AG04450 (cell line): Measurements from ENCODE around the gene EHD2. TPM values are rescaled to one million over a fixed set of nuclear protein-coding genes. Genes with fewer than 3 reads are reported as not detected.

ENCODE experiments used
- CTCF ChIA-PET: fragments of 300-600, 350-600 bp; formaldehyde crosslinking; extraction: SDS; loops from one replicate; lab custom pipeline; 2022; ENCODE audit warnings: antibody characterized with exemption, inconsistent platforms; lab: Charles Lee
- POLR2A ChIA-PET: fragments of 350-600 bp; formaldehyde crosslinking; extraction: SDS; loops from one replicate; lab custom pipeline; 2021; ENCODE audit warnings: antibody characterized with exemption, inconsistent platforms; lab: Yijun Ruan, JAX
- DNase-seq: peaks from one replicate; pipeline ENCODE4 v3.0.0-alpha.2; 2011; ENCODE audit warnings: low read depth, low spot score
- H3K27ac ChIP-seq: one replicate; pipeline ENCODE4 v1.5.1; 2012; ENCODE audit warnings: low read depth, low read length, control low read depth
- H3K27me3 ChIP-seq: one replicate; pipeline ENCODE4 v1.6.0; 2012; ENCODE audit warnings: low read length; ENCODE audit not compliant: control insufficient read depth, insufficient read depth
- H3K4me3 ChIP-seq: 2 replicates; pipeline ENCODE4 v1.5.1; 2011; ENCODE audit warnings: mild to moderate bottlenecking, low read depth, low read length, control low read depth
- H3K9me3 ChIP-seq: 2 replicates; pipeline ENCODE4 v1.5.1; 2012; ENCODE audit warnings: low read length; ENCODE audit not compliant: control insufficient read depth, insufficient read depth
- polyA plus RNA-seq: library from polyadenylated mRNA; depleted of rRNA; stranded (reverse); fragments of >200 nt; gene quantifications from 2 replicates; pipeline ENCODE4 v1.2.3, GENCODE V29; 2011
- TF ChIP-seq, protein P1 (sequence below): IDR thresholded peaks from 2 replicates; pipeline ENCODE4 v1.5.1; 2011; ENCODE audit warnings: low read depth, low read length, control low read depth, inconsistent platforms

EHD2 gene
- polyA plus RNA-seq, 1 experiment, result 84.0 TPM

GRCh38 chr19:47703301-47703700 is 9.9 kb upstream of the EHD2 start:
- ChIA-PET POLR2A (interaction anchor here (1.0 to 1.6 kb wide), 4 partner anchors 10 to 42 kb away, joined by 3 to 9 read pairs (median 6); partner anchors contain the start of genes EHD2 and NOP53), CTCF (interaction anchor here (1.0 to 12.6 kb wide), 3 partner anchors 10 to 267 kb away, joined by 3 to 212 read pairs (median 4); no protein-coding TSS in a partner anchor)
- no peak for DNase-seq
- Histone ChIP-seq H3K9me3 (no peaks in the 10 kb centered on the region; the same call in 1 of the 2 replicates), H3K27me3 (no peaks in the 10 kb centered on the region), H3K4me3 (no peak overlapping the region), H3K27ac (peak overlapping the region; percentile 73)
- TF ChIP-seq, protein P1, sequence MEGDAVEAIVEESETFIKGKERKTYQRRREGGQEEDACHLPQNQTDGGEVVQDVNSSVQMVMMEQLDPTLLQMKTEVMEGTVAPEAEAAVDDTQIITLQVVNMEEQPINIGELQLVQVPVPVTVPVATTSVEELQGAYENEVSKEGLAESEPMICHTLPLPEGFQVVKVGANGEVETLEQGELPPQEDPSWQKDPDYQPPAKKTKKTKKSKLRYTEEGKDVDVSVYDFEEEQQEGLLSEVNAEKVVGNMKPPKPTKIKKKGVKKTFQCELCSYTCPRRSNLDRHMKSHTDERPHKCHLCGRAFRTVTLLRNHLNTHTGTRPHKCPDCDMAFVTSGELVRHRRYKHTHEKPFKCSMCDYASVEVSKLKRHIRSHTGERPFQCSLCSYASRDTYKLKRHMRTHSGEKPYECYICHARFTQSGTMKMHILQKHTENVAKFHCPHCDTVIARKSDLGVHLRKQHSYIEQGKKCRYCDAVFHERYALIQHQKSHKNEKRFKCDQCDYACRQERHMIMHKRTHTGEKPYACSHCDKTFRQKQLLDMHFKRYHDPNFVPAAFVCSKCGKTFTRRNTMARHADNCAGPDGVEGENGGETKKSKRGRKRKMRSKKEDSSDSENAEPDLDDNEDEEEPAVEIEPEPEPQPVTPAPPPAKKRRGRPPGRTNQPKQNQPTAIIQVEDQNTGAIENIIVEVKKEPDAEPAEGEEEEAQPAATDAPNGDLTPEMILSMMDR, result no peak

- peak overlapping the region; percentile 73 for H3K27ac ChIP-seq
Measured at GRCh38 chr19:47704024-47704423, 9.2 kb upstream of the EHD2 start.

DNA sequence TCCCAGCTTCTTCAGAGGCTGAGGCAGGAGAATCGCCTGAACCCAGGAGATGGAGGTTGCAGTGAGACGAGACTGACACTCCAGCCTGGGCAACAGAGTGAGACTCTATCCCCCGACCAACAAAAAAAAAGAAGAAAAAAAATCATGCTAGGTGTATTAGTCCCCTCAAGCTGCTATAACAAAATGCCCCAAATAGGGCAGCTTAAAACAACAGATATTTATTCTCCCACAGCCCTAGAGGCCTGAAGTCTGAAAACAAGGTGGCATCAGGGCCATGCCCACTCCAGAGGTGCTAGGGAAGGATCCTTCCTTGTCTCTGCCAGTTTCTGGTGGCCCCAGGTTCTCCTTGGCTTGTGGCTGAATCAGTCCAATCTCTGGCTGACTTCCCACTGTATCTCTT is 8.6 kb upstream of the EHD2 start:
- ChIA-PET CTCF (interaction anchor here (0.6 to 12.6 kb wide), 6 partner anchors 8 to 277 kb away, joined by 3 to 212 read pairs (median 4); partner anchors contain the start of gene KPTN), POLR2A (interaction anchor here (1.3 to 1.6 kb wide), 3 partner anchors 9 to 39 kb away, joined by 6 to 9 read pairs (median 6); partner anchors contain the start of gene EHD2)
- TF ChIP-seq, protein P1, result no peak
- no peaks in the 10 kb centered on the region for H3K27me3 ChIP-seq
- no peaks in the 10 kb centered on the region; the same call in 1 of the 2 replicates for H3K9me3 ChIP-seq
- no peak overlapping the region for H3K4me3 ChIP-seq
- H3K27ac ChIP-seq, result no peak overlapping the region
- DNase-seq, result no peak

More at GRCh38 chr19:47704024-47704423, 9.2 kb upstream of the EHD2 start:
- ChIA-PET POLR2A (interaction anchor here (1.3 to 1.6 kb wide), 3 partner anchors 9 to 40 kb away, joined by 6 to 9 read pairs (median 6); partner anchors contain the start of gene EHD2), CTCF (interaction anchor here (1.0 to 12.6 kb wide), 4 partner anchors 9 to 268 kb away, joined by 3 to 212 read pairs (median 6); no protein-coding TSS in a partner anchor)
- TF ChIP-seq, protein P1, result no peak
- peak; percentile 81 for DNase-seq
- no peak overlapping the region for H3K4me3 ChIP-seq
- no peaks in the 10 kb centered on the region for H3K27me3 ChIP-seq
- H3K9me3 ChIP-seq, result no peaks in the 10 kb centered on the region; the same call in 1 of the 2 replicates

DNA sequence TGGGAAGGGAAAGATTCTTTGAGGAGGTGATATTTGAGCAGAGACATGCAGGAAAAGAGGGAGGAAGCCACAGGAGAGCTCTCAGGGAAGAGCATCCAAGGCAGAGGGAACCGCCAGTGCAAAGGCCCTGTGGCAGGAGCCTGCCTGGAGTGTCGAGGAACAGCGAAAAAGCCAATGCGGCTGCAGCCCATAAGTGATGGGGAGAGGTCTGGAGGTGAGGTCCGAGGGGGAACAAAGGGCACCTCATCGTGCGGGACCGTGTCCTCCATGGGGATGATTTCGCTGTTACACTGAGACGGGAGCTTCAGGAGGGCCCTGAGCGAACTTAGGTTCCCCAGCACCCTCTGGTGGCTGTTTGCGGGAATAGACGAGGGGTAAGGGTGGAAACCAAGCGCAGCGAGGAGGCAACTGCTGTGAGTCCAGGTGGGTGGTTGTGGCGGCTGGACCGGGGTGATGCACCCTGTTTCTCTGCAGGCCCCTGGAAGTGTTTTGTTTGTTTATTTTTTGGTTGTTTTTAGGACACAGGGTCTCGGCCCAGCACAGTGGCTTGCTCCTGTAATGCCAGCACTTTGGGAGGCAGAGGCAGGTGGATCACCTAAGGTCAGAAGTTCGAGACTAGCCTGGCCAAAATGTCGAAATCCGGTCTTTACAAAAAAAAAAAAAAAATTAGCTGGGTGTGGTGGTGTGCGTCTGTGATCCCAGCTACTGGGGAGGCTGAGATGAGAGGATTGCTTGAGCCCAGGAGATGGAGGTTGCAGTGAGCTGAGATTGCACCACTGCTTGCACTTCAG is 5.9 kb upstream of the EHD2 start:
- ChIA-PET CTCF (interaction anchor here (0.6 to 12.6 kb wide), 17 partner anchors 8 to 462 kb away, joined by 3 to 212 read pairs (median 4); no protein-coding TSS in a partner anchor), POLR2A (interaction anchor here (0.6 to 0.9 kb wide), 6 partner anchors 12 to 414 kb away, joined by 3 to 5 read pairs (median 4); partner anchors contain the start of gene KPTN)
- H3K9me3 ChIP-seq, result no peaks in the 10 kb centered on the region; the same call in 1 of the 2 replicates
- no peaks in the 10 kb centered on the region for H3K27me3 ChIP-seq
- H3K27ac ChIP-seq, result no peak overlapping the region
- no peak for DNase-seq
- H3K4me3 ChIP-seq, result no peak overlapping the region
- TF ChIP-seq, protein P1, result peak; percentile 94
